ENCODE results near the gene HSPG2.

Gene HSPG2

DNA sequence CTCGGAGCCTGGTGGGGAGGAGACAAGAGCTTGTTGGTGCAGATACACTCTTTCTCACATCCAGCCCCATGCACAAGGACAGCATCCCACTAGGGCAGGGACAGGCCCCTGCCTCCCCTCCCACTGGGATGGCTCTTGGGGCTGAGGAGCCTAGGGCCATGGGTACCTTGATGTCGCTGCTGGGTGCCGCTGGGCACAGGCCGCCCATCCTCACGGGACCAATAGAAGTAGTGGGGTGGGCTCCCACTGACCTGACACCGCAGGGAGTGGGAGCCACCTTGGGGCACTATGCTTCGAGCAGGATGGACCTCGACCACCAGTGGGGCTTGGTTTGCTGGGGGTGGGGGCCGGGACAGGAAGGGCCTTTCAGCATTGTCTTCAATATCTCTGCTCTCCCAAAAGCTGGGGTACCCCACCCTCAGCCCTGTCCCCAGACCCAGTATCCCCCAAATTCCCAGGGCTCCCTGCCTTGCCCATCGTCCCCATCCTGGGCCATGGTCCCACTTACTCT, 77.4 kb downstream of the HSPG2 start:
- DNase-seq: no peak

DNA sequence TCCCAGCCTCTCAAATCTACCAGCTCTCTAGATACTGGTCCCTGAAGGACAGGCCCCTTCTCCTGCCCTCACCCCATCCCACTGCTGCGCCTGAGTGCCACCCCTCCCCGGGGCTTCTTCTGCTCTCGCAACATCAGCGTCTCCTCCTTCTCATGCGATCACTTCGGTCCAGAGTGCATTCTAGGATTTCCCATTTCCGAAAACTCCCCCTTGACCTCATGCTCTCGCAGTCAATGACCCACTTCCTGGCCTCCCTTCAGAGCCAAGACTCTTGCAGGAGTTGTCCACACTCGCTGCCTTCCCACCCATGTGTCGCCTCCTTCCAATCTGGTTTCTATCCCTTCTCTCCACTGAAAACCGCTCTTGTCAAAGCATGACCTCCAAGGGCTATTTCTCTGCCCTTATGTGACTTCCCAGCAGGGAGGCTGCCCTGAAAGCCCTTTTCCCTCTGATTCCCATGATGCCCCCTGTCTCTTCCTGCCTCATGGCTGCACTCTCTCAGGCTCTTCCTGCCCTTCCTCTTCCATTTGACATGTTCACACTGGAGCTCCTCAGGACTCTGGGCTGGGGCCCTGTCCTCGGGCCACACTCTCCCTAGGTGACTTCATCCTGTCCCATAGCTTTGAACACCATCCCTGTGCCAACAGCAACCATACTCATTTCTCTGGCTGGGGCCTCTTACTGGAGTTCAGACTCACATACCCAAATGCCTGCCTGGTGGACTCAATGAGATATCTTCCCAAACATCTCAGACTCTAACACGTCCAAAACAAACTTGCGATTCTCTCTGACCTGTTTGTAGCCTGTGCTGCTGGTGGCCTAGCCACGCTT, 79.1 kb downstream of the HSPG2 start:
- DNase-seq: peak; percentile 64 to 71 (median 65)

DNA sequence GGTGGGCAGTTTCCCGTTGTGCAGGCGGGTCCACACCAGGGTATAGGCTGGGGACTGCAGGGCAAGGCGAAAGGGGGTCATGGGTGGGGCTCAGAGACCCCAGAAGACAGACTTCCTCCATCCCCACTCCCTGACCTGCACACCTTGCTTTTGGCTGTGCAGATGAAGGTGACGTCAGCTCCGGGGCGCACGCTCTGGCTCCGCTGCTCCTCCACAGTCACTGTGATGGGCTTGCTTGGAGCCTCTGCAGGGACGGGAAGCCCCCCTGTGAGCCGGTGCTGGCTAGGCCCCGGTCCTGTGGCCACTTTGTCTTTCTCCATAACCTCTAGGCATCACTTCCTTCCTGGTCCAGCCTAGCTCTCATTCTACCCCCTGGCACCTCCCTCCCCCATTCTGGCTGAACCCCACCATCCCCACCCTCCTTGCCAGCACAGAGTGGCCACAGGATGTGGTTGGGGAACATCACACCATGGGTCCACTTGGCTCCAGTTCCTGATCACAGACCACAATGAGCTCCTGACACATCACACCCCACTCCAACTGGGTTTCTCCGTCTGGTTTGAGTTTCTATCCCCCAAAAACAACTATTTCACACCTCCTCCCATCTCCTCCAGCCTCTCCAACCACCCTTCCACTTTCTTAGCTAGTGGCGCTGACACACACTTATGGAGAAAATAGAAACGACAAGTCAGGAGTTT, 79.8 kb downstream of the HSPG2 start:
- peak; percentile 34 to 40 (median 36) for DNase-seq

DNA sequence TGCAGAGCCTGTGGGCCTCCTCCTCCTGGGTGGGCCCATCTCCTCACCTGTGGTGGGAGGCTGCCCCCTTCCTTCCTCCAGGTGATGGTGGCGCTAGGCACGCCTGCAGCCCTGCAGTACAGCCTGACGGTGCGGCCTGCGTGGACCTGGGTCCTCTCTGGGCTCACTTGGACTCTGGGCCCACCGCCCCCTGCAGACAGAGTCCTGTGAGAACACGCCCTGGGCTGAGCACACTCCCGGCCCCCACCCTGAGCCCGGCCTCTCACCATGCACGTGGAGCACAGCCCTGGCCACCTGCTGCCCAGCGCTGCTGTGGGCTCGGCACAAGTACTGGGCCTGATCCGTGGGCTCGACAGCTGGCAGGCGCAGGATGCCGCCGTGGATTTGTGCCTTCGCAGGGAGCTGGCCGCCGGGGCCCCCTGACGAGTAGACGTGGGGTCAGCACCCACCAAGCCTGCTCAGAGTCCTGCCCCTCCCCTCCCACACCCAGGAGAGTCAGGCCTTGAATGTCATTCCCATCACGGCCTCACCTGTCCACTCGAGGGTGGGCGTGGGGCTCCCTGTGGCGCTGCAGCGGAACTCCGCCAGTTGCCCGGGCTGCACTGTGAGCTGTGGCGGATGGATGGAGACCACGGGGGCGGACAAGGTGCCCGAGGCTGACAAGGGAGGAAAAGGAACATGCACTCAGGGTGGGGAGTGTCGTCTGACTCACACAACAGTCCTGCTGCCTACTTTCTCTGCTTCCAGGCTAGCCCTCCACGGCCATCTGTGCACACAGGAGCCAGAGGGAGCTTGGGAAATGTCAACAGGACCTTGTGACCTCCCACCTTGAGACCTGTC, 81.6 kb downstream of the HSPG2 start:
- DNase-seq: no peak

DNA sequence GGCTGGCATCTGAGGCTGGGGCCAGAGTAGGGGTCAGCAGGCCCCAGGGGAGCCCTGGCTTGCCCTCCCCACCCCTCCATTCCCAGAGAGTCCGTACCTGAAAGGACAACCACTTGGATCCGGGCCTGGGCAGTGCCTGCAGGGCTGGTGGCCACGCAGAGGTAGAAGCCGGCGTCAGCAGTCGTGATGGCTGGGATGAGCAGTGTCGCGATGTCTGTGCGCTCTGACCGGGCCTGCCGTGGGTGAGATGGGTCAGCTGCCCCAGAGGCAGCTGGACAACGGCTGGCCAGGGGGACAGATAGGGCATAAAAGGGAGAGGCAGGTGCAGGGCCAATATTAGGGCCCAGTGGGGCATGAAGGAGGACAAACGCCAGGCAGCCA, 82.4 kb downstream of the HSPG2 start:
- DNase-seq: no peak

DNA sequence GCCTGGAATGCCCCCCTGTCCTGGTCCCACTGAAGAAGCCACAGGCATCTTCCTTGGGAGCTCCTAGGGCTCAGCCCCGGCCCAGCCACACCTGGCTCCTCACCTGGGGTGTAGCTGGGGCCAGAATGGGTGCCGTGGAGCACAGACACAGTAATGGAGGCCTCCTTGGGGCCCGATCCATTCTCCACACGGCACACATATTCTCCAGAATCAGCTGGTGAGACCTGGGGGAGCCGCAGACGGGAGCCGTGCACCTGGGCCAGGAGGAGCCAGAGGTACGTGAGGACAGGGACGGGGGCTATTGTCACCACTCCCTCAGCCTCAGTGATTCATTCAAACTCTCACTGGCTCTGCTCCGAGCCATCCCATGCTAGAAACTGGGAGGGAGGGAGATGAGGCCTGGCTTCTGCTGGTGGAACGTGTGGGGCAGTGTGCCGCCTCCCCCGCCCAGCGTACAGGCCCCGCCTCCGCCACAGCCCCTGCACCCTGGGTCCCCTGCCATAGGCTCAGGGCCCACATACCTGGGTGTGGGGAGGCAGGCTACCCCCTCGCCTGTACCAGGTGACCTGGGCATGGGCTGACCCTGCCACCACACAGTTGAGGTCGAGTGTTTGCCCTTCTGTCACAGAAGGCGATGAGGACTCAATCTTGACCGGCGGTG, 82.9 kb downstream of the HSPG2 start:
- DNase-seq: no peak

DNA sequence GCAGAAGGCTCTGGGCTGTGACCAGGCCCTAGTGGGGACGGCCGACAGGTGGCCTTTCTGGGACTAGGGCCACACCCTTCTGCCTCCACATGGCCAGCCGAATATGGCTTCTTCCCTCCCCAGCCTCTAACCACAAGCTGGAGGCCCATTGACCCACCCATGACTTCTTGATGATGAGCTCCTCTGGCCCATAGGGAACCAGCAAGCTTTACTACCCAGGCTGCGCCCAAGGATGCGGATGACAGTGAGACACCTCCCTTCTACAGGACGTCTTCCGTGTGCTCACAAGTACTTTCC, 84.0 kb downstream of the HSPG2 start:
- no peak for DNase-seq

DNA sequence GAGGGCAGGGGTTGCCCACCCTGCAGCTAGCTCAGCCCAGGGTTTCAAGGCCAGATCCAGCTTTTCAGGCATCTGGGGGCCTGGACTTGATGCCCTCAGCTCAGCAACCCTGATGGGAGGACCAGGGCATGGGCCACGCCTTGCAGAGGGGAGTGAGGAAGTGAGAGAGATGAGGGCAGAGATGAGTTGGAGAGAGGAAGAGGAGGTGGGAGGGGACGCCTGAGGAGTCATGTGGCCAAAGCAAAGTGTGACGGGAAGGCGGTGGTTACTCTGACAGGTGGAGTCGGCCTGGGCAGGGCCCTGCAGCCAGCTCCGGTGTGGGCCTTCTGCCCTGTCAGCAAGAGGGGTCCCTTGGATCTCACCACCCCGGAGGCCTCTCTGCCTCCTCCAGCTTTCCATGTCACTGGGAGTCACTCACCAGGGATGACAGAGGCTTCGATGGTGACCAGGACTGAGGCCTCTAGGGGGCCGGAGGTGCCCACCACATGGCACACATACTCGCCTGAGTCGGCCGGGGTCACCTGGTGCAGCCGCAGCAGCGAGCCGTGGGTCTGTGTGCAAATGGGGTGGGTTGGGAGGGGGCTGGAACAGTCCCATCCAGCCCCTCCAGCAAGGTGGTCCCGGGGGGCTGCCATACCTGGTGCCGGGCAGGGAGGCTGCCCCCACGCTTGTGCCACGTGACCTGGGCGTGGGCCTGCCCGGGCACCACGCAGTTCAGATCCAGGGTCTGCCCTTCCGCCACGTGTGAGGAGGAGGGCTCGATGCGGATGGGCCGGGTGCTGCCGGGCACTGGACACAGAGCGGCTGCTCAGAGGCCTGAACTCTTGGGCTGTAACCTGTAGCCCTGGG, 84.6 kb downstream of the HSPG2 start:
- DNase-seq: peak in 2 of 3 donors; percentile 19 to 26

DNA sequence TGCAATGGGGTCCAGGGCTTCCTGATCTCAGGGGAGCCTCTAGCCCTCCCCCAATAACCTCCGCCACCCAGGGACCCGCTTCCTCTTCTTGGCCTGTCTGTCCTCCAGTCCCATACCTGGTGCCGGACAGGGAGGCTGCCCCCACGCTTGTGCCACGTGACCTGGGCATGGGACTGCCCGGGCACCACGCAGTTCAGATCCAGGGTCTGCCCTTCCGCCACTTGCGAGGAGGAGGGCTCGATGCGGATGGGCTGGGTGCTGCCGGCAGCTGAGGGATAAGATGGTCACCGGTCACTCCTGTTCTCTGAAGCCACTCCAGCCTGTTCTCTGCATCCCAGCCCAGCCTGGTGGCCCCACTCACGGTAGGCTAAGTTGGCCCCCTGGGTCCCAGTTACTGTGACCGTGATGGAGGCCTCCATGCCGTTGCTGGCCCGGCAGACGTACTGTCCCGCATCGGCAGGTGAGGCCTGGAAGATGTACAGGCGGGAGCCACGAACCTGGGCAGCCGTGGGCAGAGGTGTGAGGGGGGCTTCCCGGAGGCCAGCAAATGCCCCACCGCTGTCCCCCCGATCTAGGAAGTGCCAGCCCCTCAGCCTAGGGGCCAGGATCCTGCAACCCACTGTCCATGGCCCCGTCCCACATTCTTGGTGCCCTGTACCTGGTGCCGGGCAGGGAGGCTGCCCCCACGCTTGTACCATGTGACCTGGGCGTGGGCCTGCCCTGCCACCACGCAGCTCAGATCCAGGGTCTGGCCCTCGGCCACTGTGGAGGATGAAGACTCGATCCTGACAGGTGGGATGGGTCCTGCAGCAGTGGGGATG, 85.5 kb downstream of the HSPG2 start:
- no peak for DNase-seq

DNA sequence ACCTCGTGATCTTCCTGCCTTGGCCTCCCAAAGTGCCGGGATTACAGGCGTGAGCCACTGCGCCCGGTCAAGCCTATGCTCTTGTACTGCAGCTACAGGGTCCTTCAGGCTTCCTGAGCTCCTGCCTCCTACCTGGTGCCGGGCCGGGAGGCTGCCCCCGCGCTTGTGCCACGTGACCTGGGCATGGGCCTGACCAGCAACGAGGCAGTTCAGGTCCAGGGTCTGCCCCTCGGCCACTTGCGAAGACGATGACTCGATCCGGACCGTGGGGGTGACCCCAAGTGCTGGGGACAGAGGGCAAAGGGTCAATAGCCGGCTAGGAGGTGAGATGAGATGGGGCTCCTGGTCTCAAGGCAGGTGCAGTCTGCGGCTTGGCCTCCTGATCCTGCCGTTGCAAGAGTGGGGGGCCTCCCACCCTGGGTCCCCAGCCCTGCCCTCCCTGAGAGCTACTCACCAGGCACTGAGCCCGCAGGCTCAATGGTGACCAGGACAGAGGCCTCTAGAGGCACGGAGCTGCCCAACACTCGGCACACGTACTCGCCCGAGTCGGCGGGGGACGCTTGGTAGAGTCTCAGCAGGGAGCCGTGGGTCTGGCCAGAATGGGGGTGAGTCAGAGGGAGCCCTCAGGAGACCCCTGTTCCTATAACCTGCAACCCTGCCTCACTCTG, 87.1 kb downstream of the HSPG2 start:
- DNase-seq: no peak

DNA sequence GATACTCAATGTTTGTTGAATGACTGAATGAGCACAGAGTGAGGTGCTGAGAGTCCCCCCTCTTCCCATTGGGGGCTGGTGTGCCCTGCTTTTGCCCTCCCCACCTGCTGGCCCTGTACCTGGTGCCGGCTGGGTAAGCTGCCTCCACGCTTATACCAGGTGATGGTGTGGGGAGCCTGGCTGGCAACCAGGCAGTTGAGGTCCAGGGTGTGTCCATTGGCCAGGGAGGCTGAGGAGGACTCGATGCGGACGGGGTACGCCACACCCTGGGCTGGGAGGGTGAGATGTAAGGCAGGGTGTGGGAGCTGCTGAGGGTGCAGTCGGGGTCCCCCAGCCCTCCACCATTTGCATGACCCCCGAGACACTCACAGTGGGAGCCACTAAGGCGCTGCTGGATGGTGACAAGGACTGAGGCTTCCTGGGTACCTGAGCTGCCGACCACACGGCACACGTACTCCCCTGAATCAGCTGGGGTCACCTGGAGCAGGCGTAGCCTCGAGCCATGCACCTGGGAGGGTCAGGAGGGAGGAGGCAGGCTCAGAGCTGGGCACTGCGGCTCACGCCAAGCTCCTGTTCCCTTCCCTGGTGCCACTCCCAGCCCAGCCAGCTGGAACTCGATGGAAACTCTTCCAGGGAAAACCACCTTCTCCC, 88.5 kb downstream of the HSPG2 start:
- no peak for DNase-seq

DNA sequence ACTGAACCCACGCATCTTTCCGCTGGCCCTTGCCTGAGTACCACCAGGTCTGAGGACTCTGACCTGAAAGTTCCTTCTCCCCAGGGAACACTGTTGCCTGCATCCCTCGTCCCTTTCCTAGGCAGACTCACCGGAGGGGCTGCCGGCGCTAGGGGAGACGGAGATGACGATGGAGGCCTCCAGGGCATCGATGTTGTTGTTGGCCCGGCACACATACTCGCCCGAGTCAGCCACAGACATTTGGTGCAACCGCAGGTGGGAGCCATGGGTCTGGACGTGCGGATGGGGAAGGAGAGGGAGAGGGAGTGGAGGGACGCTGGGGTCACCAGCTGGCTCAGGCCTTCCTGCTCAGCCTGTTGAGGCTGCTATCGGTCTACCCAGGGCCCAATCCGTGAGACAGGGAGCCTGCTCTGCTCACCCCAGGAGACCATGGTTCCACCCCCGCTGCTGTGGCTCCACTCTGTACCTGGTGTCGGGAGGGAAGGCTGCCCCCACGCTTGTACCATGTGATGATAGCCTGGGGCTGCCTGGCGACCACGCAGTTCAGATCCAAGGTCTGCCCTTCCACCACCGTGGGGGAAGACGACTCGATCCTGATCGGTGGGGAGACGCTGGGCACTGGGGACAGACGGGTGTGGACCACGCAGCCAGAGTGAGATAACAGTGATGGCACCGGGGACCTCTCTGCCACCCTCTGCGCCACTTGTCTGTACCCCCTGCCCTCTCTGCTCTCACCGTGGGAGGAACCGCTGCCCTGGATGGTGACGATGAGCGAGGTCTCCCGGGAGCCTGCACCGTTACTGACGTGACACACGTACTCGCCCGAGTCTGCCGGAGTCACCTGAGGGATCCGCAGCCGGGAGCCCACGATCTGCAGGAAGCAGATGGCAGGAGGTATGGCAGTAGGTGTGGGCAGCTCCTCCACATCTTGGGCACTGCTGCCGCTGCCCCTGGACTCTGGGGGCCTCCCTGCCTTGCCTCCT, 89.6 kb downstream of the HSPG2 start:
- no peak for DNase-seq

DNA sequence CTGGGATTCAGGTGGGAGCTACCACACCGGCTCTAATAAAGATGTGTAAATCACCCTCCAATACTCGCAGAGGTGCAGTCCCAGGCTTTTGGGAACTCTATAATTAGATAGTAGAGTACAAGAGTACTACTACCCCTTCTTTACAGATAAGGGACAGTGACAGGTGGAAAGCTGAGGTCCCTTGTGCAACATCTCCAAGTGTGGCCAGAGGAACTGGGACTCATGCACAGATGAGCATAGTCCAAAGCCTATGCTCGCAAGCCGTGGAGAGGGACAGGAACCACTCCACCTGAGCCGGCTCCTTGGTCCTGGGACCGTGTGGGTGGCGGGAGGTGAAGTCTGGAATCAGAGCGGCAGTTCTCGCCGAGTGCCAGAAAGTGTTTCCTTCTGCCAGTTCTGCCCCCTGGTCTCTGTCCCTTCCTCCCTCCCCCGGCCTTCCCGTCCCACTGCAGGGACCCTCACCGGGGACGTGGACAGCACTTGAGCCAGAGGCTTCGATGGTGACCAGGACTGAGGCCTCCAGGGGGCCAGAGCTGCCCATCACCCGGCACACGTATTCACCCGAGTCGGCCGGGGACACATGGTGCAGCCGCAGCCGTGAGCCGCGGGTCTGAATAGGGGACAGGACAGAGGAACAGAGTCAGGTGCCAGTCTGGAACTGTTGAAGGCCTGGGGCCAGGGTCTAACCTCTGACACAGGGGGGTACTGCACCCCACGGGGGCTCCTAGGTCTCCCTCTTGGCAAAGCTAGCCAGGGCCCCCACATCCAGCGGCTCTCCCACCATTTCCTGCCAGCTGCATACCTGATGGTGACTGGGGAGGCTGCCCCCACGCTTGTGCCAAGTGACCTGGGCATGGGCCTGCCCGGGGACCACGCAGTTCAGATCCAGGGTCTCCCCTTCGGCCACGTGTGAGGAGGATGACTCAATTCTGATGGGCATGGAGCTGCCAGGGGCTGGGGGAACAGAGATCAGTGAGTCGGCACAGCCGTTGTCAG, 91.2 kb downstream of the HSPG2 start:
- no peak for DNase-seq

DNA sequence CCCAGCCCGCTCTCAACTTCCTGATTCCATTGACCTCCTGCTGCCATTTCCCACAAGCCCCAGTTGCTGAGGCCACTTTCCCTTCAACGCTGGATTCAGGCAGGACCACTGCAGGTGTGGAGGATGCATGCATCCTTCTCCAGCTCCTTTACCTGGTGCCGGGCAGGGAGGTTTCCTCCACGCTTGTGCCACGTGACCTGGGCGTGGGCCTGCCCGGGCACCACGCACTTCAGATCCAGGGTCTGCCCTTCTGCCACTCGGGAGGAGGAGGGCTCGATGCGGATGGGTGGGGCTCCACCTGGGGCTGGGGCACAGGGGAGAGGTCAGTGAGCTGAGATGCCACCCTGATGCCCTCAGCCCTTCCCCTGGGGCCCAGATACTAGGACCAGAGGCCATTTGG, 93.1 kb downstream of the HSPG2 start:
- no peak for DNase-seq

DNA sequence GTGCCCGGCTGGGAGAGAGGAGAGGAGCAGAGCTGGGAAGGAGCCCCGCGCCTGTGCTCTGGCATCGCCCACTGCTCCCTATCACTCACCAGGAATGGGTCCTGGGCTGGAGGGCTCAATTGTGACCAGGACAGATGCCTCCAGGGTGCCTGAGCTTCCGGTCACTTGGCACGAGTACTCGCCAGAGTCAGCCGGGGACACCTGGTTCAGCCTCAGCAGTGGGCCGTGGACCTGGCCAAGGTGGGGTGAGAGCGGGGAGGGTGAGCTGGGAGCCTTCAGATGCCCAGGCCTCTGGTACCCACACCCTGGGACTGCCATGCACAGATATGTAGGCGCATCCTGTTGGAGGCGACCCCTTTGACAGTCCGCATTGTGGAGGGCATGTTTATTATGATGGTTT, 93.9 kb downstream of the HSPG2 start:
- no peak for DNase-seq

DNA sequence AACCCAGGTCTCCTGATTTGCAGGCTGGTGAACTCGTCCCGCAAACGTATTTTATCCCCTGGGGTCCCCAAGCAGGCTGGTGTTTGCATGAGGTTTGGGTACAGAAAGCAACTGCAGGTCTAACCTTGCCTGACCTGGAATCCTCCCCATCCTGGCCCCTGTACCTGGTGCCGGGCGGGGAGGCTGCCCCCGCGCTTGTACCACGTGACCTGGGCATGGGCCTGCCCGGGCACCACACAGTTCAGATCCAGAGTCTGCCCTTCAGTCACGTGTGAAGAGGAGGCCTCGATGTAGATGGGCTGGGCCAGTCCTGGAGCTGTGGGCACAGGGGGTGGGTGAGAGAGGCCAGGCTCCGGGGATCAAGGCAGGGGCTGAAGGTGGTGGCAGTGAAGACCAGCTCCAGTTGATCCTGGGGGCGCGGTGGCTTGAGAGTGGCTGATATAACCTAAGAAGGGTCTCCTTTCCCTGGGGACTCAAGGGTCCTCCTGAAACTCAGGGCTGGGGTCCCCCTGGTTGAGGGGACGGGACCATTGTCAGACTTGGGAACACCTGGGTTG, 94.4 kb downstream of the HSPG2 start:
- no peak for DNase-seq

DNA sequence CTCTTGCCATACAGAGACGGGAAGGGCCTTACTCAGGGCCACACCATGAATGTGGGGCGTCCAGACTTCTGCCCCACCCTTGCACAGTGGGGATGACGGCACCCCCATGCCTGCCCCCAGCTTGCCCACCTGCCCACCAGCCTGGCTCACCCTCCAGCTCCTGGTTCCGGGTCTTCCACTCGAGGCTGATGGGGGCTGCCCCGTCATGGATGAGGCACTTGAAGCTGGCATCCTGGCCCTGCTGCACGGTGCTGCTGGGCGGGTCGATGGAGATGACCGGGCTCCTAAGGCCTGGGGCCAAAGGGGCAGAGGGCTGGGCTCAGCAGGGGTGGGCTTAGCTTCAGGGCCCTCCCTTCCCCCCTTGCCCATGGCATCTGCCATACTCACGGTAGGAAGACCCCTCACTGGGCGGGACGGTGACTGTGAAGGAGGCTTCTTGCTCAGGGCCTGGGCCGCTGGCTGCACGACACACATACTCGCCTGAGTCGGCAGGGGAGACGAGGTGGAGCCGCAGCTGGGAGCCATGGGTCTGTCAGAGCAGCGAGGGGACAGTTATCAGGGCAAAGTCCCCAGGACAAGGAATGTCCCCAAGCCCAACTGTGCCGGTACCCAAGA, 95.2 kb downstream of the HSPG2 start:
- no peak for DNase-seq
